ENCODE results near the gene CACNA2D2. TPM values are rescaled to one million over a fixed set of nuclear protein-coding genes. Genes with fewer than 3 reads are reported as not detected.

CACNA2D2 gene
- total and polyA plus RNA-seq, 5 donors from 2014 or later: 0.24 to 1.2 (median 0.29) TPM

GRCh38 chr3:50334339-50335075 is 168.9 kb downstream of the CACNA2D2 start:
- peaks cover 29% of the 10 kb centered on the region for H3K36me3 ChIP-seq (ENCODE audit: control insufficient read depth, insufficient read depth, low read length)
- H3K27ac ChIP-seq (ENCODE audit: insufficient read depth, low read length, poor library complexity, severe bottlenecking): peak overlapping the region; percentile 96
- H3K4me3 ChIP-seq (ENCODE audit: low read depth, low read length): peak overlapping the region; percentile 34
- H3K9me3 ChIP-seq (ENCODE audit: control insufficient read depth in 2 of 2, low read length in 2 of 2): no peaks in the 10 kb centered on the region
- Mint-ChIP-seq H3K36me3 (peaks cover 3% of the 10 kb centered on the region), H3K4me3 (peak overlapping the region; percentile 69 to 97 (median 87)), H3K9me3 (peaks cover 0 to 3% (median 0%) of the 10 kb centered on the region in 7 donors), H3K27ac (peak overlapping the region; percentile 93 to 96 (median 93)), H3K27me3 (no peaks in the 10 kb centered on the region), H3K4me1 (peaks cover 20 to 67% (median 40%) of the 10 kb centered on the region in 4 donors)
- DNase-seq (no peak), ATAC-seq (ENCODE audit: low read depth in 2 of 2) (no peak)
- no peaks in the 10 kb centered on the region for H3K27me3 ChIP-seq (ENCODE audit: control insufficient read depth, insufficient read depth, low read length)
- peaks cover 54% of the 10 kb centered on the region for H3K4me1 ChIP-seq (ENCODE audit: control insufficient read depth, insufficient read depth, low read length, poor library complexity, severe bottlenecking)

DNA sequence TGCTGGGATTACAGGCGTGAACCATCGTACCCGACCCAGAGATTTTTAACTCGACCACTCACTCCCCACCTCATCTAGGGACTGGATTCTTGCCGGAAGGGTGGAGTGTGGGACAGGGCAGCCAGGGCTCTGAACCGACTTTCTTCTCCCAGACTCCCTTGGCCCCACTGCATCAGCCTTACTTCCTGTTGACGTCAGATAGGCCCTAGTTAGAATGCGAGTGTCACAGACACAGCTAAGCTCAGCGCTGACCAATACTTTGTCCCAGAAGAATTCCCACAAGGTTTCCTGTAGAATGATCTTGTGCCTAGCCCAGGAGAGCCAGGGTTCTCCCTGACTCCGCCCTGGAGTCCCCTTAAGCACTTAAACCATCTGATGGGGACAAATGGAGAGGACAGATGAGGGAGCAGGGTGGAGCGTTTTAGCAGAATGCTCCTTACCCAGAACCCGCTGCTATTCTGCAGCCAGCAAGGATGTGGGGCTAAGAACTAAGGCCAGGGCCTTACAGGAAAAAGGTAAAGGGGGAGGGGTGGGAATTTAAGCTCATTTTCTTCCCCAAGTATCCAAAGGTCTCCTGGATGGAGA is 169.6 kb downstream of the CACNA2D2 start:
- Histone ChIP-seq H3K27me3 (ENCODE audit: control insufficient read depth, insufficient read depth, low read length) (no peaks in the 10 kb centered on the region), H3K9me3 (ENCODE audit: control insufficient read depth in 2 of 2, low read length in 2 of 2) (no peaks in the 10 kb centered on the region), H3K27ac (ENCODE audit: insufficient read depth, low read length, poor library complexity, severe bottlenecking) (peak overlapping the region; percentile 96), H3K36me3 (ENCODE audit: control insufficient read depth, insufficient read depth, low read length) (peaks cover 29% of the 10 kb centered on the region), H3K4me1 (ENCODE audit: control insufficient read depth, insufficient read depth, low read length, poor library complexity, severe bottlenecking) (peaks cover 47% of the 10 kb centered on the region), H3K4me3 (ENCODE audit: low read depth, low read length) (peak overlapping the region; percentile 40)
- DNase-seq (no peak), ATAC-seq (ENCODE audit: low read depth in 2 of 2) (no peak)
- no peaks in the 10 kb centered on the region for H3K27me3 Mint-ChIP-seq
- H3K4me1 Mint-ChIP-seq: peaks cover 17 to 61% (median 35%) of the 10 kb centered on the region in 4 donors
- H3K36me3 Mint-ChIP-seq: peaks cover 3% of the 10 kb centered on the region
- H3K4me3 Mint-ChIP-seq: peak overlapping the region; percentile 69 to 97 (median 87)
- peaks cover 0 to 3% (median 0%) of the 10 kb centered on the region in 7 donors for H3K9me3 Mint-ChIP-seq
- peak overlapping the region; percentile 93 to 96 (median 93) for H3K27ac Mint-ChIP-seq

GRCh38 chr3:50331364-50331907 is 172.0 kb downstream of the CACNA2D2 start:
- H3K27ac ChIP-seq (ENCODE audit: insufficient read depth, low read length, poor library complexity, severe bottlenecking): no peak overlapping the region
- Mint-ChIP-seq H3K36me3 (peaks cover 10% of the 10 kb centered on the region), H3K4me3 (peak overlapping the region in 2 of 4 donors; percentile 58 to 71), H3K27ac (peak overlapping the region in 1 of 3 donors; percentile 38), H3K4me1 (peaks cover 10 to 60% (median 24%) of the 10 kb centered on the region in 4 donors), H3K27me3 (no peaks in the 10 kb centered on the region), H3K9me3 (no peaks in the 10 kb centered on the region)
- DNase-seq (no peak), ATAC-seq (ENCODE audit: low read depth in 2 of 2) (no peak)
- H3K27me3 ChIP-seq (ENCODE audit: control insufficient read depth, insufficient read depth, low read length): no peaks in the 10 kb centered on the region
- H3K4me1 ChIP-seq (ENCODE audit: control insufficient read depth, insufficient read depth, low read length, poor library complexity, severe bottlenecking): peaks cover 44% of the 10 kb centered on the region
- peaks cover 29% of the 10 kb centered on the region for H3K36me3 ChIP-seq (ENCODE audit: control insufficient read depth, insufficient read depth, low read length)
- no peaks in the 10 kb centered on the region for H3K9me3 ChIP-seq (ENCODE audit: control insufficient read depth in 2 of 2, low read length in 2 of 2)
- no peak overlapping the region for H3K4me3 ChIP-seq (ENCODE audit: low read depth, low read length)

DNA sequence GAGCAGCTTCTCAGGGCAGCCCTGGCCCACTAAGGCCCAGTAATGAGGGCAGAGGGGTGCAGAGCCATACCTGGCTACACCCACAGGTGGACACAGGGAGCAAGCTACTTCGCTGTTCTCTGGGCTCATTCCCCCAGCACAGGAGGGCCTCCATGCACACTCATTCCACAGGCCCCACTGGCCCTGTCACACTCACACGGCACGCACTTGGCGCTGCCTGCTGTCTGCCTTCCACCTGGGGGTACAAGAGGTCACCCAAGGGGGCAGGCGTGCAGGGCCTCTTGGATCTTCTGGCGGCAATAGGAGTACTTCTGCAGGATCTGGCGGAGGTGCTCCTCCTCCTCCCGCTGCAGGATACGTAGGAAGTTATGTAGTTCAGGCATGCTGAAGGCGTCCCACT is 173.1 kb downstream of the CACNA2D2 start:
- H3K4me1 Mint-ChIP-seq: peaks cover 5 to 52% (median 16%) of the 10 kb centered on the region in 4 donors
- ATAC-seq (ENCODE audit: low read depth in 2 of 2) (no peak), DNase-seq (no peak)
- peaks cover 38% of the 10 kb centered on the region for H3K36me3 ChIP-seq (ENCODE audit: control insufficient read depth, insufficient read depth, low read length)
- H3K9me3 Mint-ChIP-seq: no peaks in the 10 kb centered on the region
- H3K27ac ChIP-seq (ENCODE audit: insufficient read depth, low read length, poor library complexity, severe bottlenecking): no peak overlapping the region
- H3K4me3 ChIP-seq (ENCODE audit: low read depth, low read length): no peak overlapping the region
- peaks cover 10% of the 10 kb centered on the region for H3K36me3 Mint-ChIP-seq
- H3K27me3 Mint-ChIP-seq: no peaks in the 10 kb centered on the region
- no peaks in the 10 kb centered on the region for H3K27me3 ChIP-seq (ENCODE audit: control insufficient read depth, insufficient read depth, low read length)
- H3K9me3 ChIP-seq (ENCODE audit: control insufficient read depth in 2 of 2, low read length in 2 of 2): no peaks in the 10 kb centered on the region
- peaks cover 33% of the 10 kb centered on the region for H3K4me1 ChIP-seq (ENCODE audit: control insufficient read depth, insufficient read depth, low read length, poor library complexity, severe bottlenecking)
- peak overlapping the region in 1 of 4 donors; percentile 52 for H3K4me3 Mint-ChIP-seq
- H3K27ac Mint-ChIP-seq: no peak overlapping the region

- Mint-ChIP-seq H3K9me3 (no peaks in the 10 kb centered on the region), H3K27me3 (no peaks in the 10 kb centered on the region), H3K4me3 (peak within 1 kb of the TSS; percentile 92 to 96 (median 94)), H3K36me3 (peaks cover 10% of the 10 kb centered on the region), H3K27ac (peak within 1 kb of the TSS; percentile 86 to 95 (median 95)), H3K4me1 (peaks cover 2 to 44% (median 11%) of the 10 kb centered on the region in 4 donors)
- H3K27ac ChIP-seq (ENCODE audit: insufficient read depth, low read length, poor library complexity, severe bottlenecking): peak within 1 kb of the TSS; percentile 85
- H3K9me3 ChIP-seq (ENCODE audit: control insufficient read depth in 2 of 2, low read length in 2 of 2): no peaks in the 10 kb centered on the region
- ATAC-seq (ENCODE audit: low read depth in 2 of 2): peak; percentile 93 to 94
- peaks cover 18% of the 10 kb centered on the region for H3K4me1 ChIP-seq (ENCODE audit: control insufficient read depth, insufficient read depth, low read length, poor library complexity, severe bottlenecking)
- H3K27me3 ChIP-seq (ENCODE audit: control insufficient read depth, insufficient read depth, low read length): no peaks in the 10 kb centered on the region
- peak within 1 kb of the TSS; percentile 69 for H3K4me3 ChIP-seq (ENCODE audit: low read depth, low read length)
- DNase-seq: peak; percentile 94 to 98 (median 94)
- peaks cover 39% of the 10 kb centered on the region for H3K36me3 ChIP-seq (ENCODE audit: control insufficient read depth, insufficient read depth, low read length)
These were observed 175.3 kb downstream of the CACNA2D2 start, which contains the start of gene TUSC2 for GRCh38 chr3:50327943-50328691. Gene TUSC2, minus strand, starts transcription at chr3:50328223. Its CDS starts 124 bp downstream, at chr3:50328099.

GRCh38 chr3:50327129-50327528 is 176.3 kb downstream of the CACNA2D2 start:
- peaks cover 2 to 41% (median 11%) of the 10 kb centered on the region in 4 donors for H3K4me1 Mint-ChIP-seq
- H3K27ac ChIP-seq (ENCODE audit: insufficient read depth, low read length, poor library complexity, severe bottlenecking): peak overlapping the region; percentile 85
- peaks cover 10% of the 10 kb centered on the region for H3K36me3 Mint-ChIP-seq

DNA sequence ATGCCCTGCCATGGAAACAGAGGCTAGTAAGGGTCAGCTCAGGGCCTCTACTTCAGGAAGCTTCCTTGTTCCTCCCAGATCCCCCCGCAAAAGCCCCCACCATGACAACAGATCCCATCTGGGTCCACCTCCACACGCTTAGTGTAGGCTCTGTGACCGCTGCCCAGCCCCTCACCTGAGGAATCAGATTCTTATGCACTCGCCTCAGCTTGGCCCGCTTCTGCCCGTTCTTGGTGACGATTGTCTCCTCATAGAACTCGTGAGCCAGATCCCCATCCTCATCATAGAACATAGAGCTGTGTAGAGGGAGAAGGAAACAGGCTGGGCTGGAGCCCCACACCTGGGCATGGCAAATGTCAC is 177.3 kb downstream of the CACNA2D2 start:
- no peaks in the 10 kb centered on the region for H3K9me3 Mint-ChIP-seq
- DNase-seq: no peak
- H3K27ac Mint-ChIP-seq: no peak overlapping the region
- H3K27me3 ChIP-seq (ENCODE audit: control insufficient read depth, insufficient read depth, low read length): no peaks in the 10 kb centered on the region
- peaks cover 26% of the 10 kb centered on the region for H3K36me3 ChIP-seq (ENCODE audit: control insufficient read depth, insufficient read depth, low read length)
- no peaks in the 10 kb centered on the region for H3K27me3 Mint-ChIP-seq
- peak overlapping the region; percentile 91 to 96 (median 93) for H3K4me3 Mint-ChIP-seq
- no peak overlapping the region for H3K4me3 ChIP-seq (ENCODE audit: low read depth, low read length)
- no peak for ATAC-seq (ENCODE audit: low read depth in 2 of 2)
- H3K36me3 Mint-ChIP-seq: peaks cover 8% of the 10 kb centered on the region
- H3K4me1 ChIP-seq (ENCODE audit: control insufficient read depth, insufficient read depth, low read length, poor library complexity, severe bottlenecking): peaks cover 29% of the 10 kb centered on the region
- peaks cover 2 to 40% (median 11%) of the 10 kb centered on the region in 4 donors for H3K4me1 Mint-ChIP-seq
- no peak overlapping the region for H3K27ac ChIP-seq (ENCODE audit: insufficient read depth, low read length, poor library complexity, severe bottlenecking)
- H3K9me3 ChIP-seq (ENCODE audit: control insufficient read depth in 2 of 2, low read length in 2 of 2): no peaks in the 10 kb centered on the region

More at GRCh38 chr3:50327129-50327528, 176.3 kb downstream of the CACNA2D2 start:
- H3K4me3 ChIP-seq (ENCODE audit: low read depth, low read length): peak overlapping the region; percentile 58
- Mint-ChIP-seq H3K27me3 (no peaks in the 10 kb centered on the region), H3K27ac (peak overlapping the region in 2 of 3 donors; percentile 51 to 95), H3K4me3 (peak overlapping the region; percentile 91 to 96 (median 93)), H3K9me3 (no peaks in the 10 kb centered on the region)
- DNase-seq: no peak
- H3K9me3 ChIP-seq (ENCODE audit: control insufficient read depth in 2 of 2, low read length in 2 of 2): no peaks in the 10 kb centered on the region
- no peaks in the 10 kb centered on the region for H3K27me3 ChIP-seq (ENCODE audit: control insufficient read depth, insufficient read depth, low read length)
- peaks cover 22% of the 10 kb centered on the region for H3K4me1 ChIP-seq (ENCODE audit: control insufficient read depth, insufficient read depth, low read length, poor library complexity, severe bottlenecking)
- ATAC-seq (ENCODE audit: low read depth in 2 of 2): no peak
- H3K36me3 ChIP-seq (ENCODE audit: control insufficient read depth, insufficient read depth, low read length): peaks cover 35% of the 10 kb centered on the region
